ENCODE data around the gene TATDN2.

GRCh38 chr3:10312391-10312790 lies 64.1 kb downstream of the TATDN2 start:
- TF ChIP-seq CTCF (IDR thresholded peaks at IDR 0.05) = no peak
- TF ChIP-seq POLR2A (IDR thresholded peaks at IDR 0.05) = no peak

Measured in uterus (tissue), 2 donors.